H1 (cell line): ENCODE data around the gene SORBS1.

Experiments used
- CHD2 ChIP-seq: IDR thresholded peaks from 2 replicates; pipeline ENCODE4 v1.6.1; 2012; ENCODE audit warnings: low read length, improper control_type of control experiment
- CTCF ChIP-seq, 3 experiments: IDR thresholded peaks; 1 replicate in 2 of 3; 2 replicates in 1 of 3; pipeline versions ENCODE4 v1.5.1 to v1.6.1; 2011; ENCODE audit warnings: low read length in 3 of 3, mild to moderate bottlenecking in 3 of 3, inconsistent platforms in 2 of 3, low read depth in 1 of 3, moderate library complexity in 1 of 3; ENCODE audit not compliant: insufficient read depth in 1 of 3; ENCODE audit errors: control extremely low read depth in 1 of 3
- GTF2F1 ChIP-seq: IDR thresholded peaks from 2 replicates; pipeline ENCODE4 v1.6.1; 2012; ENCODE audit warnings: low read depth, low read length, improper control_type of control experiment, borderline replicate concordance
- JUND ChIP-seq: IDR thresholded peaks from 2 replicates; pipeline ENCODE4 v1.6.1; 2011; ENCODE audit warnings: mild to moderate bottlenecking, improper control_type of control experiment, low read length
- MAFK ChIP-seq: IDR thresholded peaks from 2 replicates; pipeline ENCODE4 v1.6.1; 2012; ENCODE audit warnings: low read depth, mild to moderate bottlenecking, improper control_type of control experiment, low read length
- POLR2A ChIP-seq, 2 experiments: IDR thresholded peaks; 1 replicate in 1 of 2; 2 replicates in 1 of 2; pipeline ENCODE4 v1.6.1; 2011; ENCODE audit warnings: low read depth in 2 of 2, low read length in 2 of 2, mild to moderate bottlenecking in 2 of 2; ENCODE audit errors: control extremely low read depth in 1 of 2
- POLR2AphosphoS5 ChIP-seq: IDR thresholded peaks from 2 replicates; pipeline ENCODE4 v1.6.1; 2011; ENCODE audit warnings: low read depth, low read length
- RAD21 ChIP-seq, 2 experiments: IDR thresholded peaks in 1 of 2; conservative IDR thresholded peaks in 1 of 2; 2 replicates each; pipeline ENCODE4 v1.6.1; 2011; ENCODE audit warnings: low read depth in 2 of 2, low read length in 2 of 2, improper control_type of control experiment in 1 of 2, inconsistent platforms in 1 of 2, mild to moderate bottlenecking in 1 of 2, moderate library complexity in 1 of 2
- SIN3A ChIP-seq, 2 experiments: IDR thresholded peaks in 1 of 2; conservative IDR thresholded peaks in 1 of 2; 2 replicates each; pipeline ENCODE4 v1.6.1; 2011 to 2012; ENCODE audit warnings: low read length in 2 of 2, improper control_type of control experiment in 1 of 2, low read depth in 1 of 2, mild to moderate bottlenecking in 1 of 2
- SIX5 ChIP-seq: IDR thresholded peaks from 2 replicates; pipeline ENCODE4 v1.6.1; 2011; ENCODE audit warnings: mild to moderate bottlenecking, low read depth, low read length
- TAF1 ChIP-seq: IDR thresholded peaks from 2 replicates; pipeline ENCODE4 v1.6.1; 2011; ENCODE audit warnings: mild to moderate bottlenecking, low read depth, low read length
- TEAD4 ChIP-seq: IDR thresholded peaks from 2 replicates; pipeline ENCODE4 v1.6.1; 2012; ENCODE audit warnings: low read depth, low read length, inconsistent platforms, mixed read lengths
- ZNF274 ChIP-seq: IDR thresholded peaks from 2 replicates; pipeline ENCODE4 v1.7.0; 2012; ENCODE audit warnings: low read length, borderline replicate concordance; ENCODE audit errors: extremely low read depth
- TF ChIP-seq, protein P1 (sequence below): IDR thresholded peaks from 2 replicates; pipeline ENCODE4 v1.6.1; 2012; ENCODE audit warnings: low read length, inconsistent platforms

DNA sequence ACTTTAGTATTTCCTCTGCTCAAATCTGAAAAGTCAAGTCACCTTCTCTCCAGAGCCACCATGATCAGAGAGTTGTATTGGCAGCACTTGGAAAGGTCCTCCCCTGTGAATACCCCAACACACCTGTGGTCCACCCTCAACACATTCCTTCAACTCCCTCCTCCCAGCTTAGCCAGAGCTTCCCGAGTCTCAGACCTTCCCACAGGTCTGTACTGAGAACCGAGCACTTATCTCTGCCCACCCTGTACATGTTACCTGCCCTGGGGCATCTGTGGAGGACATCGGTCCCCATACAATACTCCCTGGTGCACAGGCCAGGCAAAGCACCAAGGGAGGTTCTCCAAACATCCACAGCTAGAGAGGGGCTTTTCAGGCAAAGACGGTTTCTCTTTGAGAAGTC lies 30.6 kb downstream of the SORBS1 start:
- no peak for TF ChIP-seq CTCF (IDR thresholded peaks at IDR 0.05; ENCODE audit: control extremely low read depth in 1 of 3, insufficient read depth in 1 of 3, low read depth in 1 of 3, low read length in 3 of 3)
- no peak for TF ChIP-seq POLR2A (IDR thresholded peaks at IDR 0.05; ENCODE audit: control extremely low read depth in 1 of 2, low read depth in 2 of 2, low read length in 2 of 2)
- no peak for TF ChIP-seq CHD2
- no peak for TF ChIP-seq GTF2F1
- no peak for TF ChIP-seq TEAD4
- no peak for TF ChIP-seq SIX5
- no peak for TF ChIP-seq RAD21 (IDR thresholded peaks at IDR 0.05 in 1 of 2, conservative IDR thresholded peaks at IDR 0.05 in 1 of 2; ENCODE audit: low read depth in 2 of 2, low read length in 2 of 2)
- no peak for TF ChIP-seq POLR2AphosphoS5
- no peak for TF ChIP-seq JUND
- no peak for TF ChIP-seq TAF1
- no peak for TF ChIP-seq MAFK
- TF ChIP-seq ZNF274: no peak
- TF ChIP-seq, protein P1, sequence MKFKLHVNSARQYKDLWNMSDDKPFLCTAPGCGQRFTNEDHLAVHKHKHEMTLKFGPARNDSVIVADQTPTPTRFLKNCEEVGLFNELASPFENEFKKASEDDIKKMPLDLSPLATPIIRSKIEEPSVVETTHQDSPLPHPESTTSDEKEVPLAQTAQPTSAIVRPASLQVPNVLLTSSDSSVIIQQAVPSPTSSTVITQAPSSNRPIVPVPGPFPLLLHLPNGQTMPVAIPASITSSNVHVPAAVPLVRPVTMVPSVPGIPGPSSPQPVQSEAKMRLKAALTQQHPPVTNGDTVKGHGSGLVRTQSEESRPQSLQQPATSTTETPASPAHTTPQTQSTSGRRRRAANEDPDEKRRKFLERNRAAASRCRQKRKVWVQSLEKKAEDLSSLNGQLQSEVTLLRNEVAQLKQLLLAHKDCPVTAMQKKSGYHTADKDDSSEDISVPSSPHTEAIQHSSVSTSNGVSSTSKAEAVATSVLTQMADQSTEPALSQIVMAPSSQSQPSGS: no peak
- TF ChIP-seq SIN3A (conservative IDR thresholded peaks at IDR 0.05 in 1 of 2, IDR thresholded peaks at IDR 0.05 in 1 of 2; ENCODE audit: low read depth in 1 of 2, low read length in 2 of 2): no peak
